COLO668 (cell line): Measurements from ENCODE around the gene ANKRD17.
"Not testable (repeated sequence)": the region's sequence is repeated elsewhere in the genome, so short reads cannot be mapped to it uniquely, and the experiment has no call there.

ENCODE experiments used
- DNase-seq: peaks from one replicate; lab custom pipeline; 2025; ENCODE audit not compliant: unreplicated experiment; lab: John Stamatoyannopoulos, UW

The ANKRD17 gene

GRCh38 chr4:73248821-73249220 is 9.8 kb downstream of the ANKRD17 start:
- DNase-seq: no peak

- DNase-seq: no peak
Observed at GRCh38 chr4:73248416-73248815, 10.2 kb downstream of the ANKRD17 start.

DNA sequence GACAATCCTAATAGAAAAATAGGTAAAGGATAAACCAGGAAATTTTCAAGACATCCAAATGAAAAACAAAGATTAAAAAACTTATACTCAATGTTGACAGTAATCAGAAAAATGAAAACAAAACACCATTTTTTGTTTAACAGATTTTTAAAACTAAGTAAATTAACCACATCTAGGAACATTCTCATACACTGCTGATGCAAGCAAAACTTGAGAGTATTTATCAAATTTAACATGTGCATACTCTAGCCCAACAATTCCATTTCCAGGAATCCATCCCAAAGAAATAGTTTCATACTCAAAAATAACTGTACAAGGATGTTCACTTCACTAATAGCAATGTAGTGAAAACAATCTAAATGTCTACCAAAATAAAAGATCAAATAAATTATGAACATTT is 11.5 kb downstream of the ANKRD17 start:
- DNase-seq: no peak

DNA sequence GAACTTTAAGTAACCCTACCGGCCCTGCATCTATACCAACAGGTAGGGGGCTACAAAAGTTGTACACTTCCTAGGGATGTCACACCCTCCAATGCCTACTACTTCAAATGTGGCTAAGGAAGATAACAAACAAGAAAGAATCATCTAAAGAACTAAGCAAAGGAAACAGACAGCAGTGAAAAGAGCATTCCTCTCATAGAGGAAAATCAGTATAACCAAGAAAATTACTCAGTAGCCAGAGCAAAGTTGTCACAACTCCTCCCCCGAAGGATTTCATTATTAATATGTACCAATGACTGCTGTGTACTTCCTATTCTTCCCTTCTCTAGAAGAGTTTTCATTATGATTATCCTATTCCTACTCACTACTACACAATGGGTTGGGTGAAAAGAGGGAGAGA is 12.6 kb downstream of the ANKRD17 start:
- no peak for DNase-seq

GRCh38 chr4:73244945-73245601 is 13.5 kb downstream of the ANKRD17 start:
- DNase-seq: no peak

DNA sequence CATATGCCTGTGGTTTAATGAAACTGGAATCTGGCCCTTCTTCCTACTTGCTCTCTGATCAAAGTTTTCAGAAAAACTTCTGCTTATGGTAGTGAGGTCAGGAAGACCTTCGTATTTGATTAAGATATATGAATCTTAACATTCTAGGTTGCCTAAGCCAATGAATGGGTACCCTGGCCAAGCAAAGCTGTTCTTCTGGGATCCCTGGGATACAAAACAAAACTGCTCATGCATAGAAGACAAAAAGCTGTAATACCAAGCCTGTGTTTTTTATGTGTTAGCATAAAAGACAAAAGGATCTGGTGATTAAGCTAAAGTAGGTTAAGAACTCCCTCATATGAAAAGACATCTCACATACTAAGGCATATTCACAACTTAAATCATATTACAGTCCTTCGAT is 21.6 kb downstream of the ANKRD17 start:
- DNase-seq: no peak

DNA sequence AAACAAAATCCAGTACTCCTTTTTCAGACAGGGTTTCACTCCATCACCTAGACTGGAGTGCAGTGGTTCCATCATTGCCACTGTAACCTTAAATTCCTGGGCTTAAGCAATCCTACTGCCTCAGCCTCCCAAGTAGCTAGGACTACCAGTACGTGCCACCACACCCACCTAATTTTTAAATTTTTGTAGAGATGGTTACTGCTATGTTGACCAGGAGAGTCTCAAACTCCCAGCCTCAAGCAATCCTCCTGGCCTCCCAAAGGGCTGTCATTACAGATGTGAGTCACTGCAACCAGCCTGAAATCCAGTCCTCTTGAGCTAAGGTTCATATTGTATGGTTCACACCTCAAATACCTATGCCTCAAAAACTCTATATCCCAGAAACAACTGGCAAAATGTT is 22.4 kb downstream of the ANKRD17 start:
- no peak for DNase-seq

DNA sequence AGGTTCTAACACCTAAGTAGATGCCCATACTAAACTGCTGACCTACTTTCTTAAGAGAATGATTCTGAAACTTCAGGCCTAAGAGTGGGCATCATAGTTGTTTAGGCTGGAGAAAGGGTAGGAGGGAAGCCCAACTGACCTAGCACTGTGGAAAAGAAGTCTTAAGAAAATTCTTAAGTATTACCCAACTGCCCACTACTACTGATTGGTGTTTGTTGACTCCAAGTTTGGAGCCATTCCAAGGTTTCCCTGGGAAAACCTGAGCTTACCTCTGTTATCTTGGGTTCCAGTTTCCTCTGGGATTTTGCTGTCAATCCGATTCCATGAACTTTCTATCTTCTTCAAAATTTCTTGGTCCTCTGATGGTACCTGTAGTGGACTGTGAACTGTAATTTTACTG is 23.9 kb downstream of the ANKRD17 start:
- DNase-seq: no peak

GRCh38 chr4:73231518-73232487 is 26.8 kb downstream of the ANKRD17 start:
- no peak for DNase-seq

- DNase-seq: no peak
Observed at GRCh38 chr4:73230865-73231517, 27.6 kb downstream of the ANKRD17 start.

GRCh38 chr4:73228800-73229199 is 29.8 kb downstream of the ANKRD17 start:
- DNase-seq: not testable (repeated sequence)

DNA sequence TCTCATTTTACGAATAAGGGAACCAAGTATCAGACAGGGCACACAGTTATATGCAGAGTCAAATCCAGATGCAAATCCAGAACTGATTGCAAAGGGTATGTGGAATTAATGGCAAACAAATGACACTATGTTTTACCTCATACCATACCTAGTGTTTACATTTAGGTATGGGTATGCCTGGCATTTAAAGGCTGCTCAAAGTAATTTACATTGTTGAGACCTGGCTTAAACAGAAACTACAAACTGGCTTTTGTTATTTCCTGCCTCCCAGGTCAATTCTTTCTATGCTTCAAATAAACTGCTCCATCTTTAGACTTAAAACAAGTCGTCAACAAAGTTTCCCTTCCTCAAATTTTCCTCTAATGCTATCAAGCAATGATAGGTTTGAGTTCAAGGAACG is 33.7 kb downstream of the ANKRD17 start:
- DNase-seq: no peak

GRCh38 chr4:73223258-73223650 is 35.3 kb downstream of the ANKRD17 start:
- no peak for DNase-seq

- DNase-seq: peak; percentile 47
Observed at GRCh38 chr4:73222466-73223257, 35.9 kb downstream of the ANKRD17 start.

GRCh38 chr4:73221734-73222133 is 36.9 kb downstream of the ANKRD17 start:
- DNase-seq: peak; percentile 5

- DNase-seq: no peak
Observed at GRCh38 chr4:73220815-73221214, 37.8 kb downstream of the ANKRD17 start.

DNA sequence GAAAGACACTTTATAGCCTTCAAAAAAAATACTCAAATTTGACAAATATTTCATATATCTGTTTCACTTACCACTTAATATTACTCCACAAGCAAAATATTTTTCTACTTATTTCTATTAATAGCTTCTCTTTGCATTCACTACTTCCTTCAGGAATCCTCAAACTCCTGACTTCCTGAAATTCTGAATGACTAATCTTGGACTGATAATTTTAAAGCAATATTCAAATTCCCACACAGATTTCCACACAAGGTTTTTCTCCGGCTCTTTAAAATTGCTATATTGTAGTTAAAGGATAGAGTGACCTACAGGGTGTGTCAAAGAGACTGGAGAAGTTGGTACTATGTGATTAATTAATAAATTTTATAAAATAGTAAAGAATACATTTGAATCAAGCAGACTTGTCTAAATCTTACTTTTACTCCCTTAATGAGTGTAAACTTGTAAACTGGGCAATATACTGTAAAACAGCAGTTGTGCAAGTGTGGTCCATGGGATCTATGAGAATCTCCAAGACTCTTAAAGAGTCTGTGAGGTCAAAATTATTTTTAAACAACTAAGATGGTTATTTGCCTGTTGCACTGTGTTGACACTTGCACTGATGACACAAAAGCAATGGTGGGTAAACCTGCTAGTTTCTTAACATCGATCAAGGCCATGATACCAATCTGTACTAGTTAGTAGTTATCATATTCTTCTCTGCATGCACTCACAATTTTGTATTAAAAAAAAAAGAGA is 44.5 kb downstream of the ANKRD17 start:
- no peak for DNase-seq

- DNase-seq: no peak
Observed at GRCh38 chr4:73212982-73213730, 45.4 kb downstream of the ANKRD17 start.

DNA sequence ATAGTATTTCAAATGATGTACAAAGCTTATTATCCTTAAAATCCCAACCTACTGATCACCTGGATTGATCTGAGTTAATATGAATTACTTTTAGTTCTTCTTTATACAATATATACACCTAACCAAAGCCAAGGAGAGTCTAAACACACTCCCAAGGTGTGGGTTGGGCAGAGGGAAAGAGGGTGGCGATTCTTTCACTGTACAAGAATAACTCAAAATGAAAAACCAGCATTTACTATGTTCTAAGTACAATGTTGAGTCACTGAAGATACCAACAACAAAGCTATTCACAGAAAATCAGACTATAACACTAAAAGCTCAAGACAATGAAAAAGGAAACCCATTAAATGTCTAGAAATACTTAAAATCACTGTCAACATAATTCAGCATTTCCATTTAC is 46.6 kb downstream of the ANKRD17 start:
- DNase-seq: no peak

GRCh38 chr4:73208376-73208775 is 50.2 kb downstream of the ANKRD17 start:
- no peak for DNase-seq
